CD4-positive, alpha-beta T cell (primary cell): ENCODE data around the gene RAD51B. TPM values are rescaled to one million over a fixed set of nuclear protein-coding genes. Genes with fewer than 3 reads are reported as not detected.

Experiments
- ATAC-seq: fragments of 200-7000 bp; cut with Tn5 transposase; one replicate; pipeline ENCODE4 v1.10.0; 2022; ENCODE audit warnings: mild to moderate bottlenecking; ENCODE audit not compliant: poor library complexity
- CTCF ChIA-PET: fragments of 350-600 bp; sonication (Branson Sonifier 250); formaldehyde crosslinking; loops from one replicate; lab custom pipeline; 2021; ENCODE audit warnings: antibody characterized with exemption, inconsistent platforms; lab: Charles Lee
- POLR2A ChIA-PET: fragments of 350-600 bp; sonication (Branson Sonifier 250); formaldehyde crosslinking; loops from one replicate; lab custom pipeline; 2021; ENCODE audit warnings: antibody characterized with exemption, inconsistent platforms; lab: Charles Lee
- DNase-seq, 14 experiments: peaks; one replicate each; pipeline ENCODE4 v3.0.0-alpha.2; 2013 to 2020; ENCODE audit warnings: mixed read lengths in 2 of 14
- H3K27ac ChIP-seq, 2 donors: one replicate each; pipeline versions ENCODE4 v1.5.1 to v1.7.0; 2013; ENCODE audit warnings: low read length in 2 of 2, low read depth in 1 of 2, mild to moderate bottlenecking in 1 of 2
- H3K27me3 ChIP-seq, 2 experiments: 1 replicate in 1 of 2; 2 replicates in 1 of 2; pipeline versions ENCODE4 v1.6.1 to v1.7.0; 2013; ENCODE audit warnings: low read length in 2 of 2, control low read depth in 1 of 2, mild to moderate bottlenecking in 1 of 2, moderate library complexity in 1 of 2; ENCODE audit not compliant: insufficient read depth in 2 of 2, control insufficient read depth in 1 of 2
- H3K36me3 ChIP-seq: one replicate; pipeline ENCODE4 v1.6.1; 2013; ENCODE audit warnings: low read length, control low read depth; ENCODE audit not compliant: insufficient read depth
- H3K4me1 ChIP-seq: one replicate; pipeline ENCODE4 v1.6.1; 2013; ENCODE audit warnings: low read length, control low read depth; ENCODE audit not compliant: insufficient read depth
- H3K4me3 ChIP-seq: one replicate; pipeline ENCODE4 v1.5.1; 2013; ENCODE audit warnings: mild to moderate bottlenecking, low read length, moderate library complexity
- H3K9me3 ChIP-seq, 2 experiments: 1 replicate in 1 of 2; 2 replicates in 1 of 2; pipeline versions ENCODE4 v1.6.1 to v1.7.0; 2013; ENCODE audit warnings: low read length in 2 of 2, mild to moderate bottlenecking in 2 of 2, control low read depth in 1 of 2, moderate library complexity in 1 of 2; ENCODE audit not compliant: control insufficient read depth in 1 of 2, insufficient read depth in 1 of 2
- H3K27ac Mint-ChIP-seq: one replicate; pipeline ENCODE4 v1.8.0; 2020; ENCODE audit warnings: mixed read lengths
- H3K27me3 Mint-ChIP-seq: one replicate; pipeline ENCODE4 v1.8.0; 2021; ENCODE audit warnings: mixed read lengths
- H3K36me3 Mint-ChIP-seq: one replicate; pipeline ENCODE4 v1.8.0; 2021; ENCODE audit warnings: low read depth, mixed read lengths
- H3K4me1 Mint-ChIP-seq: one replicate; pipeline ENCODE4 v1.8.0; 2021; ENCODE audit warnings: low read depth, mixed read lengths
- H3K4me3 Mint-ChIP-seq: one replicate; pipeline ENCODE4 v1.8.0; 2020; ENCODE audit warnings: mild to moderate bottlenecking, mixed read lengths
- H3K9me3 Mint-ChIP-seq: one replicate; pipeline ENCODE4 v1.8.0; 2020; ENCODE audit warnings: mixed read lengths
- intact Hi-C, 2 experiments: fragments of 100-400 bp; cut with DNase I in 1 of 2; cut with micrococcal nuclease in 1 of 2; formaldehyde crosslinking; loops; one replicate each; pipeline versions ENCODE4 v1.15.1 to v1.9.0; 2023 to 2025; cut with DNase I, micrococcal nuclease
- total RNA-seq, 174 experiments: library from RNA in 2 of 174; stranded (reverse) in 2 of 174; gene quantifications; one replicate each; pipeline ENCODE4 v1.2.3 and lab custom pipeline; 2021 to 2026
- TF ChIP-seq, protein P1 (sequence below): fragments of 200-600 bp; IDR thresholded peaks from one replicate; pipeline ENCODE4 v1.8.0; 2022; ENCODE audit warnings: antibody characterized with exemption, mild to moderate bottlenecking

The RAD51B gene
- total RNA-seq, 2 experiments from 2014 or later: 18.4 to 20.0 TPM

DNA sequence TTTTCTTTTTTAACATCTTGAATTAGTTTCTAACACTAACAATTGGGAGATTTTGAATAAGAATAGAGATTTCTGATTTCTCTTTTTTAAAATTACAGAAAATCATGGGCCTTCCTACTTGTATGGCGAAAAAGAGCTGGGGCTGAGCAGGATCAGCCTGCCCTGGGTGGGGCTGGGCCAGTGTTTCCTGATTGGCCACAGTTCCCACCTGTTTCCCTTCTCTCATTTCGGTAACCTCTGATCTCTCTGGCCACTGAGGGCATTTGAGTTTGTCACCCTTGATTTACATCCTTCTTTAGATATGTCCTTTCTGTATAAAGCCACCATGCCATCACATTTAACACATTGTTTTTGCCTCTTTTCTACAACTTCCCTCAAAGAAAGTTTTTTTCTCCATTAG lies 719.1 kb downstream of the RAD51B start:
- Mint-ChIP-seq H3K4me1 (peaks cover 5% of the 10 kb centered on the region), H3K9me3 (no peaks in the 10 kb centered on the region), H3K27me3 (no peaks in the 10 kb centered on the region), H3K36me3 (no peaks in the 10 kb centered on the region), H3K27ac (no peak overlapping the region), H3K4me3 (no peak overlapping the region)
- H3K27ac ChIP-seq: no peak overlapping the region
- no peaks in the 10 kb centered on the region for H3K9me3 ChIP-seq
- TF ChIP-seq, protein P1, sequence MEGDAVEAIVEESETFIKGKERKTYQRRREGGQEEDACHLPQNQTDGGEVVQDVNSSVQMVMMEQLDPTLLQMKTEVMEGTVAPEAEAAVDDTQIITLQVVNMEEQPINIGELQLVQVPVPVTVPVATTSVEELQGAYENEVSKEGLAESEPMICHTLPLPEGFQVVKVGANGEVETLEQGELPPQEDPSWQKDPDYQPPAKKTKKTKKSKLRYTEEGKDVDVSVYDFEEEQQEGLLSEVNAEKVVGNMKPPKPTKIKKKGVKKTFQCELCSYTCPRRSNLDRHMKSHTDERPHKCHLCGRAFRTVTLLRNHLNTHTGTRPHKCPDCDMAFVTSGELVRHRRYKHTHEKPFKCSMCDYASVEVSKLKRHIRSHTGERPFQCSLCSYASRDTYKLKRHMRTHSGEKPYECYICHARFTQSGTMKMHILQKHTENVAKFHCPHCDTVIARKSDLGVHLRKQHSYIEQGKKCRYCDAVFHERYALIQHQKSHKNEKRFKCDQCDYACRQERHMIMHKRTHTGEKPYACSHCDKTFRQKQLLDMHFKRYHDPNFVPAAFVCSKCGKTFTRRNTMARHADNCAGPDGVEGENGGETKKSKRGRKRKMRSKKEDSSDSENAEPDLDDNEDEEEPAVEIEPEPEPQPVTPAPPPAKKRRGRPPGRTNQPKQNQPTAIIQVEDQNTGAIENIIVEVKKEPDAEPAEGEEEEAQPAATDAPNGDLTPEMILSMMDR: no peak
- no peaks in the 10 kb centered on the region for H3K36me3 ChIP-seq
- no peak overlapping the region for H3K4me3 ChIP-seq
- intact Hi-C loops: no loop called here
- ATAC-seq (no peak), DNase-seq (no peak)
- H3K4me1 ChIP-seq: no peaks in the 10 kb centered on the region
- CTCF ChIA-PET: interaction anchor here (1.3 kb wide), 1 partner anchor 31 kb away, joined by 3 read pairs; no protein-coding TSS in a partner anchor
- POLR2A ChIA-PET: interaction anchor here (2.0 kb wide), 1 partner anchor 252 kb away, joined by 4 read pairs; no protein-coding TSS in a partner anchor
- H3K27me3 ChIP-seq: no peaks in the 10 kb centered on the region

DNA sequence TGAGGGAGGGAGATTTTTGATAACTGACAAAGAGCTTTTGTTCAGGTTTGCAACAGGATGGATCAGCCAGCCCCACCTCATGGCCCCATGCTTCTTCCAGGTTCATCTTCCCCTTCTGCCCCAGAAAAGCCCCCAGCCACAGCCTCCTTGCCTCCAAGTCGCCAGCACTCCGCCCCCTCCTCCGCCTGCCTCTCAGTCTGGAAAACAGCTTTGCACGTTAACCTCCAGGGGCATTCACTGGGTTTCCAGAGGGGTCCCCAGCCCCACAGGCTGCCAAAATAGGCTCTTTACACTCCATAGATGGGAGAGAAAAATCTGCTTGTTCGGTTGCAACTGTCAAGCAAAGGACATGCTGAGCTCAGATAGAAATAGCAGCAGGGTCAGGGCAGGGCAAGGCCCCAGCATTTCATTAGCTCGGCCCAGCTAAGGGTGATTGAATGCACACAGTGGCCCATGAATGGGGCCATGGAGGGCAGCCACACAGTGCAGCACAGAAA lies 719.7 kb downstream of the RAD51B start:
- H3K36me3 Mint-ChIP-seq: no peaks in the 10 kb centered on the region
- H3K4me3 ChIP-seq: no peak overlapping the region
- H3K4me1 Mint-ChIP-seq: peaks cover 5% of the 10 kb centered on the region
- no peaks in the 10 kb centered on the region for H3K27me3 ChIP-seq
- H3K27me3 Mint-ChIP-seq: no peaks in the 10 kb centered on the region
- DNase-seq (no peak), ATAC-seq (no peak)
- TF ChIP-seq, protein P1: no peak
- intact Hi-C loops: no loop called here
- no peak overlapping the region for H3K27ac ChIP-seq
- H3K27ac Mint-ChIP-seq: no peak overlapping the region
- no peaks in the 10 kb centered on the region for H3K9me3 ChIP-seq
- no peaks in the 10 kb centered on the region for H3K9me3 Mint-ChIP-seq
- H3K36me3 ChIP-seq: no peaks in the 10 kb centered on the region
- no peaks in the 10 kb centered on the region for H3K4me1 ChIP-seq
- POLR2A ChIA-PET: interaction anchor here (0.6 to 2.0 kb wide), 2 partner anchors 112 to 251 kb away, joined by 3 to 4 read pairs; no protein-coding TSS in a partner anchor
- no peak overlapping the region for H3K4me3 Mint-ChIP-seq
- CTCF ChIA-PET: interaction anchor here (0.7 kb wide), 1 partner anchor 176 kb away, joined by 3 read pairs; no protein-coding TSS in a partner anchor

DNA sequence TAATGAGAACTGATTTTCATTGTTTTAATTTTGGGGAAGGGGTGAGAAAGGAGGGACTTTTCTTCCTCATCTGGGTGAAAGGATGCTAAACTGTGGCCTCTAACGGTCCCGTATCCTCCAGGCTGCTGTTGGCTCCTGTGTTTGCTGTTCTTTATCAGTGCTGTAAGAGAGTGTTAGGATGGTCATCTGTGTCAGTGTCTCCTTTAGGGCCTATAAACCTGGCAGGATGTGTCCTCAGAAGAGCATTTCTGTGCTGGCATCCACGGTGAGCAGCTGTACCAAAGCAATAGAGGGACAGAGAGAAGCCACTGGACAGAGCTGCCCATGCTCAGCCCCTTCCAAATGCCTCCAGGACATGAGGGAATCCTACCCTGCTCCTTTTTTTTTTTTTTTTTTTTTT lies 720.2 kb downstream of the RAD51B start:
- CTCF ChIA-PET: interaction anchor here (0.7 to 0.9 kb wide), 2 partner anchors 175 to 286 kb away, joined by 3 read pairs; no protein-coding TSS in a partner anchor
- POLR2A ChIA-PET: interaction anchor here (0.6 to 2.0 kb wide), 2 partner anchors 112 to 250 kb away, joined by 3 to 4 read pairs; no protein-coding TSS in a partner anchor
- H3K27me3 Mint-ChIP-seq: no peaks in the 10 kb centered on the region
- Histone ChIP-seq H3K4me1 (no peaks in the 10 kb centered on the region), H3K27me3 (no peaks in the 10 kb centered on the region), H3K27ac (no peak overlapping the region), H3K4me3 (no peak overlapping the region), H3K9me3 (no peaks in the 10 kb centered on the region), H3K36me3 (no peaks in the 10 kb centered on the region)
- TF ChIP-seq, protein P1: no peak
- H3K9me3 Mint-ChIP-seq: no peaks in the 10 kb centered on the region
- H3K4me1 Mint-ChIP-seq: peaks cover 5% of the 10 kb centered on the region
- no peak for ATAC-seq
- intact Hi-C loops: no loop called here
- H3K36me3 Mint-ChIP-seq: no peaks in the 10 kb centered on the region
- DNase-seq: no peak
- no peak overlapping the region for H3K27ac Mint-ChIP-seq
- H3K4me3 Mint-ChIP-seq: no peak overlapping the region
